Activated CD4-positive, alpha-beta T cell treated with anti-CD3 and anti-CD28 coated beads, Interleukin-2, amount 50 U/mL, for 24 hours (primary cell): ENCODE measurements around the gene UNG.
A peak's percentile ranks its signal among the peaks of the same experiment; 100 is the strongest.
"Not testable (repeated sequence)": the region's sequence is repeated elsewhere in the genome, so short reads cannot be mapped to it uniquely, and the experiment has no call there.

Experiments used
- DNase-seq, 2 donors: peaks; one replicate each; pipeline ENCODE4 v3.0.0-alpha.2; 2020; ENCODE audit warnings: low read depth in 1 of 2, low spot score in 1 of 2

Gene UNG

DNA sequence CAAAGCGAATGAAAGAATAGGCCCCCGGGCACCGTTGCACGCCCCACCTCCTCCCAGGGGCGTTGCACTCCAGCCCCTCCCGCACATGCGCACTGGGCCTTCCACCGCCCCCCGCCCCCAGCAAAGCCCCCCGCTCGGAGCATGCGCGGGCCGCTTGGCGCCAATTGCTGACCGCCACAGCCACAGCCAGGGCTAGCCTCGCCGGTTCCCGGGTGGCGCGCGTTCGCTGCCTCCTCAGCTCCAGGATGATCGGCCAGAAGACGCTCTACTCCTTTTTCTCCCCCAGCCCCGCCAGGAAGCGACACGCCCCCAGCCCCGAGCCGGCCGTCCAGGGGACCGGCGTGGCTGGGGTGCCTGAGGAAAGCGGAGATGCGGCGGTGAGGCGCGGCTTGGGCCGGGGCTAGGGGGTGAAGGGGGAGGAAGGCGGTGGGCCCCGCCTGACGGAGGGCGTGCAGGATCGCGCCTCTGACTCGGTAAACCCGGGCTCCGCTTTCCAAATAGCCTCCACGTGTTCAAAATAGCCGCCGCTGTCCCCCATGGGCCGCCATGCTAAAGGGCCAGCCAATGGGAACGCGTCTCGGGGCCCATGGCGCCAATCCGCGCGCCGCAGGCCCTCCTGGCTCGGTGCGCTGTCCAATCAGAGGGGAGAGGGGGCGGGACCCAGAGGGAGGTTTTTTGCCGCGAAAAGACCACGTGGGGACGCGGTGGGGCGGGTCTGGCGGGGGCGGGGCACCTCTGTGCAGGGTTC lies at the start of gene UNG:
Gene UNG (plus strand): TSS at position 163 of the 748 bp plus-strand sequence. CDS start 83 bp downstream, at position 246.
- peak; percentile 94 to 96 for DNase-seq

DNA sequence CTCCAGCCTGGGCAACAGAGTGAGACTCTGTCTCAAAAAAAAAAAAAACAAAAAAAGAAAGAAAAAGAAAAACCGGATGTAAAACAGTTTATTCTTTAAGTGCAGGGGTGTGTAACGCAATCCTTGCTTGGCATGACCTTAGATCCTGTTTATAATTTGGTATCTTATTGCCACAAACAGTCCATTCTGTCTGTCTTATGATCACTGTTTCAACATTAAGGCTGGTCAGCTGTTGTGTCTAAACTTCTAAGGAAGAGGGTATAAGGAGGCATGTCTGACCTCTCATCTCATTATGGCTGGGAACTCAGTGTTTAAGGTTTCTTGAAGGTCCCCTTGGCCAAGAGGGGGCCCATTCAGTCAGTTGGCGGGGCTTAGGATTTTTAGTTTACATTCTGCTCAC lies 48.7 kb upstream of the UNG start:
- not testable (repeated sequence) for DNase-seq

DNA sequence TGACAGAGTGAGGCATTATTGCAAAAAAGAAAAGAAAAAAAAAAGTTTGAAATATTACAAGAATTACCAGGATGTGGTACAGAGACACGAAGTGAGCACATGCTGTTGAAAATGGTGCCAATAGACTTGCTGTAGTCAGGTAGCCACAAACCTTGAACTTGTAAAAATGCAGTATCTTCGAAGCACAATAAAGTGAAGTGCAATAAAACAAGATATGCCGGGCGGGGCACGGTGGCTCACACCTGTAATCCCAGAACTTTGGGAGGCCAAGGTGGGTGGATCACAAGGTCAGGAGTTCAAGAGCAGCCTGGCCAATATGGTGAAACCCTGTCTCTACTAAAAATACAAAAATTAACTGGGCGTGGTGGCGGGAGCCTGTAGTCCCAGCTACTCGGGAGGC lies 47.6 kb upstream of the UNG start:
- DNase-seq, result not testable (repeated sequence)

DNA sequence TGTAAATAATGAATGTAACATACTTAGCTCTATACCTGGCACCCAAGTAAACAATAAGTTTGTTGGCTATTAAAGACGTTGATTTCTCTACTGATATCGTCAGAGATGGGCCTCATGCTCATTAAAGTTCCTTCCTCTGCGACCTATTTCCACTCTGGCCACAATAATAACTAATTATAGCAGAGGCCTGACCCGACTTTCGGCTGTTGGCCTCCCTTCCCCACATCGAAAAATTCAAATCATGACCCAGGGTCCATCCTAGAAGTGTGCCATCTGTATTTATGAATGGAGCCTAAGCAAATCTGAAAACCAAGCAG lies 45.3 kb upstream of the UNG start:
- no peak for DNase-seq

GRCh38 chr12:109052414-109053323 lies 44.7 kb upstream of the UNG start, which contains the start of gene USP30:
Gene USP30, plus strand, starts transcription at chr12:109052576. Its CDS starts 103 bp downstream, at chr12:109052679.
- DNase-seq, result peak; percentile 78 to 79

GRCh38 chr12:109053382-109054123 lies 43.8 kb upstream of the UNG start:
- DNase-seq, result peak; percentile 6 to 43

DNA sequence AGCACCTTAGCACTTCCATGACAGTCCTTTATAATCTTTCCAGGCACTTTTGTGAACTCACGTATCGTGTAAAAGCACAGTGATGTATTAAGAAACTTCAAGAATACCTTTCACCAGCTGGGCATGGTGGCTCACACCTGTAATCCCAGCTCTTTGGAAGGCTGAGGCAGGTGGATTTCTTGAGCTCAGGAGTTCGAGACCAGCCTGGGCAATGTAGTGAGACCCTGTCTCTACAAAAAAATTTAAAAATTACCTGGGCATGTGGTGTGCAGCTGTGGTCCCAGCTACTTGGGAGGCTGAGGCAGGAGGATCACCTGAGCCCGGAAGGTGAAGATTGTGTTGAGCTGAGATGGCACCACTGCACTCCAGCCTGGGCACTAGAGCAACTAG lies 43.3 kb upstream of the UNG start:
- DNase-seq, result not testable (repeated sequence)

- DNase-seq, result no peak
Measured at GRCh38 chr12:109054520-109054919, 42.9 kb upstream of the UNG start.

DNA sequence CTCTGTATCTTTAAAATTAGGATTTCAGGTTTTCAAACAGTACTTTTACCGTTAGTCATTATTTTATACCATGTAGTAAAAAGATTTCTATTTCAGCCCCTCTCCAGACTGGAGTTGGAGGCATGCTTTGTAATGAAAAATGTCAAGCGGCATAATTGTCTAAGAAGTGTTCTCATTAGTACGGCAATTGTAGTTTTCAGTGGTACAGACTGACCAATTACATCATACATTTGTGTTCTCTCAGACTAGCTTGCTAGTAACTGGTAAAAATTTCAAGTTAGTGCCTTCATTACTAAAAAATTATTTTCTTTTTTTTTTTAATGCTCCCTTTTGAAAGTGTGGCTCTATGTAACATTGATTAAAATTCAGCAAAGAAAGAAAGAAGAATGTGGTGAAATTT lies 40.5 kb upstream of the UNG start:
- no peak for DNase-seq

GRCh38 chr12:109057376-109057775 lies 40.0 kb upstream of the UNG start:
- DNase-seq, result no peak

GRCh38 chr12:109058773-109059172 lies 38.6 kb upstream of the UNG start:
- DNase-seq, result no peak

DNA sequence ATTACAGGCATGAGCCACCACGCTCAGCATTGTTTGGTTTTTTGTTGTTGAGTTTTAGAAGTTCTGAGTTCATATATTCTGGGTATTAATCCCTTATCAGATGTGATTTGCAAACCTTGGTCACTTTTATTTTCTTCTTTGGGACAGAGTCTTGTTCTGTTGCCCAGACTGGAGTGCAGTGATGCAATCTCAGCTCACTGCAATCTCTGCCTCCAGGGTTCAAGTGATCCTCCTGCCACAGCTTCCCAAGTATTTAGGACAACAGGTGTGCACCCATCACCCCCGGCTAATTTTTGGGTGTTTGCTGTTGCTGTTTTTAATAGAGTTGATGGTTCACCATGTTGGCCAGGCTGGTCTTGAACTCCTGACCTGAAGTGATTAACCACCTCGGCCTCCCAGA lies 33.3 kb upstream of the UNG start:
- DNase-seq, result no peak

DNA sequence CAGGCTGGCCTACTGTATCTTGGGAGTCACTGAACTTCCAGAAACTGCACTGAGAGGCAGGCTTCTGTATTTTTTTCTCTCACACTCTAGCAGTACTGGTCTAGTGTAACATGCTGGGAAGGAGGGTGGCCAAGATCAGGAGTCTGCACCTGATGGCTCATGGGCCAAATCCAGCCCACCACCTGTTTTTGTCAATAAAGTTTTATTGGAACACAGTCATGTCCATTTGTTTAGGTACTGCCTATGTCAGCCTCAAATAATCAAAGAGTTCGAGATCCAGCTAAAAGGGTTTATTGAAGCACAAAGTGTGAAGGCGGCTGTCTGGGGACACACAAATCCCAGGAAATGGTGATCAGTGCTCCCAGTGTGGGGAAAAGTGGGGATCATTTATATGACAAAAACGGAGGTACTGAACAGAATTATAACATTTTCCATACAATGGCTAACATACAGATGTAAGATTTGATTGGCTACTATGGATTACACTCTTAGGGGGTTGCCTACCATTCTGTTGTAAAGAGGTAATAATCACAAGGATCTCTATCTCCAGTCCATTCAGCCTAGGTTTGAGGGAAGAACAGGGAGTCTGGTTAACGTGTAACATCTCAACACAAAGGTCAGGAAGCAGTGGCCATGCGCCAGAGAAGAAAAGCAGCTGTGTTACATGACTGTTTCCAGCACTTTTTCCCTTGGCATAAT lies 32.1 kb upstream of the UNG start:
- no peak for DNase-seq

DNA sequence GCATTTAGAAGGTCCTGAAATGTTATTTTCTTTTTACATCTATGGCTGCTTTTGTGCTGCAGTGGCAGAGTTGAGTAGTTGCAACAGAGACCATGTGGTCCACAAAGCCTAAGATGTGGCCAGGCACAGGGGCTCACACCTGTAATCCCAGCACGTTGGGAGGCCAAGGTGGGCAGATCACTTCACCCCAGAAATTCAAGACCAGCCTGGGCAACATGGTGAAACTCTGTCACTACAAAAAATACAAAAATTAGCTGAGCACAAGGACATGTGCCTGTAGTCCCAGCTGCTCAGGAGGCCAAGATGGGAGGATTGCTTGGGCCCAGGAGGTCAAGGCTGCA lies 31.6 kb upstream of the UNG start:
- DNase-seq, result no peak

DNA sequence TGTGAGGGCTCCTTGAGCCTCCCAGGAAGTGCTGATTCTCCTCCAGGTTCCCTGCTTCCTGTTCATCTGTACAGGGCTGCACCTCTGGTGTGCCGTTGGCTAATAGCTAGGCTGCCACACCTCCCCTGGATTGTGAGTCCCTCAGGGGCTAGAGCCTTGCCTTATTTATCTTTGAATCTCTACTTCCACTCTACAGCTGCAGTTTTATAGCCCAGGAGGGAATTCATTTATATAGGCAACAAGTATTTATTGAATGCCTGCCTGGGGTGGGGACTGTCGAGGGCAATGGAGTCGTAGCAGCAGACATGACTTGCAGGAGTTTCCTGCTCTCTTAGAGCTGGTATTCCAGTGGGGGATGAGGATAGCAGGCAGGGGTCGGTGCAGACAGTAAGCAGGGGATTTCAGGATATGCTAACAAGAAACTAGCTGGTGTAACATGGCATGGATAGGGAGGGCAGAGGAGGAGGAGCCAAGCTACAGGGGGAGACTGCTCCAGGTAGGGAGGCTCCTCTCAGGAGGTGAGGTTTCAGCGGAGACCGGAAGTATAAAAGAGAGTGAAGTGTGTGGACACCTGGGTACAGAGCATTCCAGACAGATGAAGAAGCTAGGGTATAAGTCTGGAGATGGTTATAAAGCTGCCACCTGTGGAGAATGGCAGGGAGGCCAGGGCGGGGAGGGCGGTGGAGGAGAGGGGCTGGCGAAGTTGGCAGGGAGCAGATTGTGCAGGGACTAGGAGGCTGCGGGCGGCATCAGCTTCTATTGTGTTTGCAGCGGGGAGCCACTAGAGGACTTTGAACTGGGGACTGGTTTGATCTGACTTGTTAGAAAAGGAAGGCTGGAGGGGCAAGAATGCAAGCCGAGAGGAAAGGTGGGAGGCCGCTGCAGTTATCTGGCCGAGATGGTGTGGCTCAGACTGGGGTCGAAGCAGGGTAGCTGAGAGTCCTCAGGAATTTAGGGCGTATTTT lies 27.8 kb upstream of the UNG start:
- no peak for DNase-seq

GRCh38 chr12:109074866-109075265 lies 22.5 kb upstream of the UNG start:
- no peak for DNase-seq

- no peak for DNase-seq
Measured at GRCh38 chr12:109082751-109083150, 14.6 kb upstream of the UNG start.

DNA sequence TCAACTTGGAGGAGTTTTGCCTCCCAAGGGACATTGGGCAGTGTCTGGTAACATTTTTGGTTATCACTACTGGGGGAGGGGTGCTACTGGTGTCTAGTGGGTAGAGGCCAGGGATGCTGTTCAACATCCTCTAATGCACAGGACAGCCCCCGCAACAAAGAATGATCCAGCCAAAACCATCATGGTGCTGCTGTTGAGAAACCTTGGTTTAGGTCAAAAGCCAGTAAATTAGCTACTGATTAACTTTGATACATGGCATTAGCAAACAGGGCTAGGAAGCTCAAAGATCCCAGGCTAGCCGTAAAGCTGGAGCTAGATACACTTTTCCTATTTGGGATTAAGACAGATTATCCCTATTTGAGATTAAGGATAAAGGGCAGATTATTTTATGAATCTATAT lies 13.0 kb upstream of the UNG start:
- DNase-seq, result no peak

DNA sequence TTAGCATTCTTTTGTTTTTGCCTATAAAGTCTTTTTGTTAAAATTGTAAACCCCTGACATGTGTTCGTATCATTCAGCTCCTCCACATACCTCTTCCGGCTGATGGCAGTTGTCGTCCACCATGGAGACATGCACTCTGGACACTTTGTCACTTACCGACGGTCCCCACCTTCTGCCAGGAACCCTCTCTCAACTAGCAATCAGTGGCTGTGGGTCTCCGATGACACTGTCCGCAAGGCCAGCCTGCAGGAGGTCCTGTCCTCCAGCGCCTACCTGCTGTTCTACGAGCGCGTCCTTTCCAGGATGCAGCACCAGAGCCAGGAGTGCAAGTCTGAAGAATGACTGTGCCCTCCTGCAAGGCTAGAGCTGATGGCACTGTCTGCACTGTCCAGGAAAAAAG lies 11.8 kb upstream of the UNG start:
- no peak for DNase-seq

GRCh38 chr12:109087250-109087649 lies 10.1 kb upstream of the UNG start:
- DNase-seq, result no peak
